Measurements from ENCODE around the gene DEFB125.

The DEFB125 gene

GRCh38 chr20:145877-146276 lies 58.4 kb downstream of the DEFB125 start:
- no peak for DNase-seq (ENCODE audit: low read depth in 1 of 2, low spot score in 1 of 2)
